HEK293 (cell line): Measurements from ENCODE around the gene TRIM9.

ENCODE experiments used
- CTCF ChIA-PET: fragments of 350-600 bp; formaldehyde crosslinking; extraction: SDS; loops from one replicate; lab custom pipeline; 2021; ENCODE audit warnings: antibody characterized with exemption; lab: Yijun Ruan, JAX
- POLR2A ChIA-PET: fragments of 300-600 bp; formaldehyde crosslinking; extraction: SDS; loops from one replicate; lab custom pipeline; 2020; ENCODE audit warnings: antibody characterized with exemption, inconsistent platforms; lab: Yijun Ruan, JAX
- H3K27ac ChIP-seq: fragments of 200-500 bp; sonication (Bioruptor generic); 2 replicates; pipeline ENCODE4 v1.5.1; 2014; ENCODE audit warnings: low read depth, low read length, control low read depth, inconsistent platforms; ENCODE audit errors: extremely low read depth
- H3K36me3 ChIP-seq, 2 experiments: fragments of 200-500 bp in 1 of 2; sonication (Bioruptor generic) in 1 of 2; 1 replicate in 1 of 2; 2 replicates in 1 of 2; pipeline ENCODE4 v1.5.1; 2014 to 2017; ENCODE audit warnings: inconsistent platforms in 2 of 2, low read length in 2 of 2; ENCODE audit not compliant: control insufficient read depth in 2 of 2, insufficient read depth in 1 of 2
- H3K4me1 ChIP-seq: fragments of 200-500 bp; sonication (Bioruptor generic); 2 replicates; pipeline ENCODE4 v1.5.1; 2014; ENCODE audit warnings: mild to moderate bottlenecking, low read length, inconsistent platforms; ENCODE audit not compliant: control insufficient read depth, insufficient read depth
- H3K4me3 ChIP-seq: 2 replicates; pipeline ENCODE4 v1.5.1; 2011; ENCODE audit warnings: low read depth, mild to moderate bottlenecking, control low read depth, low read length, moderate library complexity
- H3K9me3 ChIP-seq: fragments of 200-500 bp; sonication (Bioruptor generic); 2 replicates; pipeline ENCODE4 v1.5.1; 2014; ENCODE audit warnings: low read depth, low read length, inconsistent platforms; ENCODE audit not compliant: control insufficient read depth, insufficient read depth
- KLF16 ChIP-seq: fragments of 450-650 bp; formaldehyde crosslinking; IDR thresholded peaks from 2 replicates; pipeline ENCODE4 v1.5.1; 2017; ENCODE audit warnings: missing biosample characterization, missing genetic modification characterization
- TRIM28 ChIP-seq: IDR thresholded peaks from 2 replicates; pipeline ENCODE4 v1.6.1; 2011; ENCODE audit warnings: low read length, control low read depth, borderline replicate concordance
- ZNF148 ChIP-seq: fragments of 450-650 bp; formaldehyde crosslinking; IDR thresholded peaks from 2 replicates; pipeline ENCODE4 v1.5.0; 2017; ENCODE audit warnings: missing biosample characterization, missing genetic modification characterization, borderline replicate concordance
- ZNF157 ChIP-seq: fragments of 450-650 bp; formaldehyde crosslinking; IDR thresholded peaks from 2 replicates; pipeline ENCODE4 v1.5.1; 2016; ENCODE audit warnings: missing biosample characterization, missing genetic modification characterization
- ZNF184 ChIP-seq: fragments of 450-650 bp; IDR thresholded peaks from 2 replicates; pipeline ENCODE4 v1.5.1; 2018; ENCODE audit warnings: missing biosample characterization, mild to moderate bottlenecking, missing genetic modification characterization
- ZNF211 ChIP-seq: fragments of 450-650 bp; formaldehyde crosslinking; IDR thresholded peaks from 2 replicates; pipeline ENCODE4 v1.5.1; 2016; ENCODE audit warnings: low read depth, missing biosample characterization, missing genetic modification characterization
- ZNF221 ChIP-seq: fragments of 450-650 bp; formaldehyde crosslinking; IDR thresholded peaks from 2 replicates; pipeline ENCODE4 v1.5.1; 2017; ENCODE audit warnings: missing biosample characterization, missing genetic modification characterization, borderline replicate concordance
- ZNF521 ChIP-seq: fragments of 450-650 bp; formaldehyde crosslinking; IDR thresholded peaks from 2 replicates; pipeline ENCODE4 v1.5.1; 2017; ENCODE audit warnings: missing biosample characterization, mild to moderate bottlenecking, missing genetic modification characterization
- ZNF555 ChIP-seq: fragments of 450-650 bp; formaldehyde crosslinking; conservative IDR thresholded peaks from 2 replicates; pipeline ENCODE4 v1.5.1; 2017; ENCODE audit warnings: missing biosample characterization, mild to moderate bottlenecking, missing genetic modification characterization, inconsistent platforms
- ZNF561 ChIP-seq: fragments of 450-650 bp; IDR thresholded peaks from 2 replicates; pipeline ENCODE4 v1.5.1; 2018; ENCODE audit warnings: missing biosample characterization, missing genetic modification characterization, borderline replicate concordance
- ZNF596 ChIP-seq: fragments of 450-650 bp; IDR thresholded peaks from 2 replicates; pipeline ENCODE4 v1.5.0; 2018; ENCODE audit warnings: missing biosample characterization, mild to moderate bottlenecking, missing genetic modification characterization, moderate library complexity
- ZNF777 ChIP-seq: fragments of 450-650 bp; formaldehyde crosslinking; IDR thresholded peaks from 2 replicates; pipeline ENCODE4 v1.5.1; 2017; ENCODE audit warnings: missing biosample characterization, missing genetic modification characterization, borderline replicate concordance
- ZNF791 ChIP-seq: fragments of 450-650 bp; formaldehyde crosslinking; IDR thresholded peaks from 2 replicates; pipeline ENCODE4 v1.5.1; 2016; ENCODE audit warnings: missing biosample characterization, missing genetic modification characterization
- ZNF837 ChIP-seq: fragments of 450-650 bp; formaldehyde crosslinking; IDR thresholded peaks from 2 replicates; pipeline ENCODE4 v1.5.1; 2016; ENCODE audit warnings: missing biosample characterization, missing genetic modification characterization
- ZSCAN5A ChIP-seq: fragments of 450-650 bp; formaldehyde crosslinking; IDR thresholded peaks from 2 replicates; pipeline ENCODE4 v1.5.1; 2016; ENCODE audit warnings: missing biosample characterization, missing genetic modification characterization
- TF ChIP-seq, protein P1 (sequence below): fragments of 450-650 bp; formaldehyde crosslinking; IDR thresholded peaks from 2 replicates; pipeline ENCODE4 v1.5.1; 2016; ENCODE audit warnings: missing biosample characterization, missing genetic modification characterization

The TRIM9 gene

GRCh38 chr14:51079489-51079888 is 15.4 kb downstream of the TRIM9 start:
- peaks cover 26% of the 10 kb centered on the region for H3K4me1 ChIP-seq
- TF ChIP-seq TRIM28 = no peak
- no peak for TF ChIP-seq KLF16 (tag by site-specific recombination)
- TF ChIP-seq ZNF561 = no peak
- no peak for TF ChIP-seq ZNF837 (tag by site-specific recombination)
- TF ChIP-seq ZSCAN5A (tag by site-specific recombination) = no peak
- no peak overlapping the region for H3K4me3 ChIP-seq
- no peak overlapping the region for H3K27ac ChIP-seq
- POLR2A ChIA-PET = no interaction called here
- H3K9me3 ChIP-seq = no peaks in the 10 kb centered on the region
- H3K36me3 ChIP-seq = no peaks in the 10 kb centered on the region
- CTCF ChIA-PET = no interaction called here

DNA sequence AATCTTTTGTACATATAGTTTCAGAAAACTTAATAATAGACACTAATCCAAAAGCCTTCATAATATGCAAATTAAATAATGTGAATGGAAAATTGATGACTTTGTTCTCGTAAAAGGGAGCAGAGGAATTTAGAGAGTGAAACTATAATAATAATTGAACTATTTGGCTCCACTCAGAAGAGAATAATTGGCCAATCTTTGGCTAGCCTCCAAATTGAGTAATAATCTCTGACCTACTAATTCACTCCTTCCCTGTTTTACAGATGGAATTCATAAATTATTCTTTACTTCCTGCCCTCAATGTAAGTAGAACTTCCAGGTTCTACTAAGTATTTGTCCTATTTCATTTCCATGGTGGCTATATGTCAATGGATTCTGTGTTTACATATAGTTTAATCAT is 15.8 kb downstream of the TRIM9 start:
- Histone ChIP-seq H3K9me3 (no peaks in the 10 kb centered on the region), H3K27ac (no peak overlapping the region), H3K36me3 (no peaks in the 10 kb centered on the region), H3K4me3 (no peak overlapping the region), H3K4me1 (peaks cover 26% of the 10 kb centered on the region)
- POLR2A ChIA-PET = no interaction called here
- no peak for TF ChIP-seq ZNF221
- no peak for TF ChIP-seq ZNF148 (tag by site-specific recombination)
- no peak for TF ChIP-seq ZNF521 (tag by site-specific recombination)
- TF ChIP-seq ZSCAN5A (tag by site-specific recombination) = no peak
- TF ChIP-seq, protein P1, sequence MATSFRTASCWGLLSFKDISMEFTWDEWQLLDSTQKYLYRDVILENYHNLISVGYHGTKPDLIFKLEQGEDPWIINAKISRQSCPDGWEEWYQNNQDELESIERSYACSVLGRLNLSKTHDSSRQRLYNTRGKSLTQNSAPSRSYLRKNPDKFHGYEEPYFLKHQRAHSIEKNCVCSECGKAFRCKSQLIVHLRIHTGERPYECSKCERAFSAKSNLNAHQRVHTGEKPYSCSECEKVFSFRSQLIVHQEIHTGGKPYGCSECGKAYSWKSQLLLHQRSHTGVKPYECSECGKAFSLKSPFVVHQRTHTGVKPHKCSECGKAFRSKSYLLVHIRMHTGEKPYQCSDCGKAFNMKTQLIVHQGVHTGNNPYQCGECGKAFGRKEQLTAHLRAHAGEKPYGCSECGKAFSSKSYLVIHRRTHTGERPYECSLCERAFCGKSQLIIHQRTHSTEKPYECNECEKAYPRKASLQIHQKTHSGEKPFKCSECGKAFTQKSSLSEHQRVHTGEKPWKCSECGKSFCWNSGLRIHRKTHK (tag by site-specific recombination) = no peak
- no peak for TF ChIP-seq ZNF777 (tag by site-specific recombination)
- no peak for TF ChIP-seq ZNF555
- no peak for TF ChIP-seq ZNF791 (tag by site-specific recombination)
- no peak for TF ChIP-seq ZNF596 (tag by site-specific recombination)
- TF ChIP-seq ZNF184 (tag by site-specific recombination) = no peak
- TF ChIP-seq ZNF211 (tag by site-specific recombination) = no peak
- no peak for TF ChIP-seq ZNF157
- CTCF ChIA-PET = no interaction called here
